Dedifferentiated amniotic fluid mesenchymal stem cell (primary cell): ENCODE results near the gene DDHD1.
"Not testable (repeated sequence)": the region's sequence is repeated elsewhere in the genome, so short reads cannot be mapped to it uniquely, and the experiment has no call there.

Source experiments
- DNase-seq: peaks from one replicate; pipeline ENCODE4 v3.0.0-alpha.2; 2016; ENCODE audit errors: extremely low spot score

The DDHD1 gene

GRCh38 chr14:53152184-53152886 is 788 bp downstream of the DDHD1 start:
- peak; percentile 35 for DNase-seq

- peak; percentile 16 for DNase-seq
Observed at GRCh38 chr14:53151523-53152183, 1.5 kb downstream of the DDHD1 start.

DNA sequence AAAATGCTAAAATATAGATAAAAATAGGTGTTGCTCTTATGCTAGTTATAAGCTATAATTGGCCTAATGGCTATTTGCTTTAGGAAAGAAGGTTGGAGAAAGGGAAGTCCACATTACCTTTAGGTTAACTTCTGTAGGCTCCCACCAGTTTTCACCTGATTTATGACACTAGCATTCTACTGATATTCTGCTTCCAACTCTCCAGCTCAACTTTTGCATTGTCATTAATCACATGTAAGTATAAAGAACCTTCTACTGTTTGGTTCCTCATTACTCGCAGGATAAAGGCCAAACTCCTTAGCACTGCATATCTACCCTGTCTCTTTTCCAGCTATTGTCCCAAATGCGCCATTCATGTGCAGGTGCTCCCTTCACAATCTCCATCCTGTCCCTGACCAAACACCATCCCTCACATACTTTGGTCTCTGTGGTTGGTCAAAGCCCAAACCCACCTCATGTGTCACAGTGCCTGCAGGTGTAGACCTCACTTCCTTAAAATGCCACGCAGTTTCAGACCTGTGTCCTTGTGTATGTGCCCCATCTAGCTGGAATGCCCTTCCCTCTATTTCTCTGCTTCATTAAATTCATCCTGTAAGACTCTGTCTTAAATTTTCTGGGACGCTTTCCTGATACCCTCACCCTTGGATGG is 3.3 kb downstream of the DDHD1 start:
- DNase-seq = no peak

GRCh38 chr14:53148671-53149070 is 4.5 kb downstream of the DDHD1 start:
- no peak for DNase-seq

DNA sequence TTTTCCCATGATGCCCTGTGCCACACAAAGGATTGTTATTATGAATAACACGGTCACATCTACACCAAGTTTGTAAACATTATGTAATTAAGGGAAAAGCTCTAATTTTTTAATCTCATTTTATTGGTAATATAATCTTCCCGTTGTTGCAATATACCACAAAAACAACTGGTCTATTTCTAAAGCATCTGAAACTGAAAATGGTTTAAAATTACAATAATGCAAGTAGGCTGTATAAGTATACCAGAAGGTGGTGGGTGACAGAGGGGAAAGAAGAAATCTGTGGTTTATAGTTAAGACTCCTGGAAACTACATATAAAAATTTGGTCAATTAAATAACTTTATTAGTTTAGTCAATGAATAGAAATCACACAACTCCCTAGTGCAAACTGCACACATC is 5.2 kb downstream of the DDHD1 start:
- DNase-seq = no peak

GRCh38 chr14:53147208-53147607 is 5.9 kb downstream of the DDHD1 start:
- DNase-seq = no peak

- no peak for DNase-seq
Observed at GRCh38 chr14:53146739-53147138, 6.4 kb downstream of the DDHD1 start.

- no peak for DNase-seq
Observed at GRCh38 chr14:53144244-53144643, 8.9 kb downstream of the DDHD1 start.

GRCh38 chr14:53140585-53140984 is 12.5 kb downstream of the DDHD1 start:
- DNase-seq = no peak

GRCh38 chr14:53137568-53138203 is 15.4 kb downstream of the DDHD1 start:
- no peak for DNase-seq

DNA sequence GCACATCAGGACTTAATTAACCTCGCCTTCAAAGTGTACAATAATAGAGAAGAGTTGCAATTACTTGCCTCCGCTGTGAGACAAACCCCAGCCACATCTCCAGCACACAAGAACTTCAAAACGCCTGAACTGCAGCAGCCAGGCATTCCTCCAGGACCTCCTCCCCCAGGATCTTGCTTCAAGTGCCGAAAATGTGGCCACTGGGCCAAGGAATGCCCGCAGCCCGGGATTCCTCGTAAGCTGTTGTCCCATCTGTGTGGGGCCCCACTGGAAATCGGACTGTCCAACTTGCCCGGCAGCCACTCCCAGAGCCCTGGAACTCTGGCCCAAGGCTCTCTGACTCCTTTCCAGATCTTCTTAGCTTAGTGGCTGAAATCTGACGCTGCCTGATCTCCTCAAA is 22.6 kb downstream of the DDHD1 start:
- DNase-seq = not testable (repeated sequence)

- DNase-seq = no peak
Observed at GRCh38 chr14:53128303-53129028, 24.7 kb downstream of the DDHD1 start.

DNA sequence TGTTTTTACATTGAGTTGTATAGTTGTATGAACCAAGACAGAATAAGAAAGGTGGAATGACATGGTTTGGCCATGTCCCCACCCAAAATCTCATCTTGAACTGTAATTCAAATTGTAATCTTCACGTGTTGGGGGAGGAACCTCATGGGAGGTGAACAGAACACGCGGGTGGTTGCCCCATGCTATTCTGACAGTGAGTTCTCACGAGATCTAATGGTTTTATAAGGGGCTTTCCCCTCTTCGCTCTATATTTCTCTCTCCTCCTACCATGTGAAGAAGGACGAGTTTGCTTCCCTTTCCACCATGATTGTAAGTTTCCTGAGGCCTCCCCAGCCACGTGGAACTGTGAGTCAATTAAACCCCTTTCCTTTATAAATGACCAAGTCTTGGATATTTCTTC is 25.3 kb downstream of the DDHD1 start:
- DNase-seq = no peak

DNA sequence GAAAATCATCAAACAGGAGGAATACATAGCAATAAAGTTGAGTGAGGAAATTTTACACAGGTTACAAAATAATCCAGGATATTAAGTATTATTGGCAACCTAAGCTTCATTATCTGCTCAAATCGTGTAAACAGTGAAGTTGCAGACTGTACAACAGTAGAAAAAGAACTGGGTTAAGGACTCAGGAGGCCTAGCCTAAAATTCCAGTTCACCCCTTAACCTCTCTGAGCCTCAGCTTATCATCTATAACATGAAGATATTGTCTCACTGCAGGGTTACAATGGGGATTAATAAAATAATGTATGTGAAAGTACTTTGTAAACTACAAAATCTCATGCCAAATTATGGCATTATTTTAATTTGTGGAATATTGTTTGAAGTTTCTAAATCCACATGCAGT is 26.0 kb downstream of the DDHD1 start:
- DNase-seq = no peak

GRCh38 chr14:53126731-53127130 is 26.4 kb downstream of the DDHD1 start:
- DNase-seq = peak; percentile 25

GRCh38 chr14:53124786-53125185 is 28.3 kb downstream of the DDHD1 start:
- DNase-seq = no peak

DNA sequence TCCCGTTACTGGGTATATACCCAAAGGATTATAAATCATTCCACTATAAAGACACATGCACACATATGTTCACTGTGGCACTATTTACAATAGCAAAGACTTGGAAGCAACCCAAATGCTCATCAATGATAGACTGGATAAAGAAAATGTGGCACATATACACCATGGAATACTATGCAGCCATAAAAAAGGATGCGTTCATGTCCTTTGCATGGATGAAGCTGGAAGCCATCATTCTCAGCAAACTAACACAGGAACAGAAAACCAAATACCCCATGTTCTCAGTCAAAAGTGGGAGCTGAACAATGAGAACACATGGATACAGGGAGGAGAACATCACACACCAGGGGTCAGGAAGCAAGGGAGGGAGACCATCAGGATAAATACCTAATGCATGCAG is 31.7 kb downstream of the DDHD1 start:
- not testable (repeated sequence) for DNase-seq

- DNase-seq = not testable (repeated sequence)
Observed at GRCh38 chr14:53117479-53117878, 35.6 kb downstream of the DDHD1 start.

- no peak for DNase-seq
Observed at GRCh38 chr14:53113989-53114388, 39.1 kb downstream of the DDHD1 start.

- no peak for DNase-seq
Observed at GRCh38 chr14:53110096-53110495, 43.0 kb downstream of the DDHD1 start.

GRCh38 chr14:53109105-53110041 is 43.8 kb downstream of the DDHD1 start:
- DNase-seq = no peak
